Trophoblast cell (in vitro differentiated cells and primary cell): ENCODE results near the gene IL22RA1.

Source experiments
- DNase-seq, 2 donors: peaks; one replicate each; pipeline ENCODE4 v3.0.0-alpha.2; 2016
- H2AFZ ChIP-seq: 2 replicates; pipeline ENCODE4 v1.6.1; 2013; ENCODE audit warnings: low read length, moderate library complexity, mild to moderate bottlenecking; ENCODE audit not compliant: insufficient read depth, poor library complexity
- H2AK5ac ChIP-seq: 2 replicates; pipeline ENCODE4 v1.6.1; 2013; ENCODE audit warnings: mild to moderate bottlenecking, low read length
- H2BK120ac ChIP-seq: 2 replicates; pipeline ENCODE4 v1.6.1; 2013; ENCODE audit warnings: low read length, mild to moderate bottlenecking, moderate library complexity; ENCODE audit not compliant: insufficient read depth, poor library complexity
- H2BK12ac ChIP-seq: 2 replicates; pipeline ENCODE4 v1.6.1; 2013; ENCODE audit warnings: mild to moderate bottlenecking, low read length, moderate library complexity
- H2BK5ac ChIP-seq: 2 replicates; pipeline ENCODE4 v1.6.1; 2013; ENCODE audit warnings: low read length, low read depth, moderate library complexity, mild to moderate bottlenecking; ENCODE audit not compliant: poor library complexity
- H3K14ac ChIP-seq: 2 replicates; pipeline ENCODE4 v1.6.1; 2013; ENCODE audit warnings: mild to moderate bottlenecking, low read length
- H3K18ac ChIP-seq: 2 replicates; pipeline ENCODE4 v1.6.1; 2013; ENCODE audit warnings: mild to moderate bottlenecking, low read length
- H3K23ac ChIP-seq: 2 replicates; pipeline ENCODE4 v1.6.1; 2013; ENCODE audit warnings: low read length
- H3K27ac ChIP-seq: 2 replicates; pipeline ENCODE4 v1.5.1; 2013; ENCODE audit warnings: low read depth, mild to moderate bottlenecking, inconsistent platforms, low read length, moderate library complexity
- H3K27me3 ChIP-seq: 2 replicates; pipeline ENCODE4 v1.6.1; 2013; ENCODE audit warnings: inconsistent platforms, mild to moderate bottlenecking, low read length, moderate library complexity; ENCODE audit not compliant: insufficient read depth
- H3K36me3 ChIP-seq, 2 experiments: 1 replicate in 1 of 2; 2 replicates in 1 of 2; pipeline ENCODE4 v1.6.1; 2013; ENCODE audit warnings: low read length in 2 of 2, mild to moderate bottlenecking in 2 of 2, moderate library complexity in 1 of 2; ENCODE audit not compliant: insufficient read depth in 2 of 2, control insufficient read depth in 1 of 2
- H3K4ac ChIP-seq: 2 replicates; pipeline ENCODE4 v1.6.1; 2013; ENCODE audit warnings: low read depth, mild to moderate bottlenecking, low read length, moderate library complexity
- H3K4me1 ChIP-seq, 2 experiments: 1 replicate in 1 of 2; 2 replicates in 1 of 2; pipeline ENCODE4 v1.6.1; 2013; ENCODE audit warnings: low read length in 2 of 2, mild to moderate bottlenecking in 2 of 2, moderate library complexity in 1 of 2; ENCODE audit not compliant: insufficient read depth in 2 of 2, control insufficient read depth in 1 of 2
- H3K4me2 ChIP-seq: 2 replicates; pipeline ENCODE4 v1.6.1; 2013; ENCODE audit warnings: inconsistent platforms, mild to moderate bottlenecking, low read length, moderate library complexity
- H3K4me3 ChIP-seq: 2 replicates; pipeline ENCODE4 v1.5.1; 2013; ENCODE audit warnings: mild to moderate bottlenecking, low read depth, low read length, inconsistent platforms
- H3K79me1 ChIP-seq: one replicate; pipeline ENCODE4 v1.6.1; 2013; ENCODE audit warnings: low read length
- H3K79me2 ChIP-seq: 2 replicates; pipeline ENCODE4 v1.6.1; 2013; ENCODE audit warnings: low read length, mild to moderate bottlenecking; ENCODE audit not compliant: control insufficient read depth, insufficient read depth, poor library complexity
- H3K9ac ChIP-seq: 2 replicates; pipeline ENCODE4 v1.6.1; 2013; ENCODE audit warnings: mild to moderate bottlenecking, low read length
- H3K9me3 ChIP-seq: 2 replicates; pipeline ENCODE4 v1.6.1; 2013; ENCODE audit warnings: low read depth, mild to moderate bottlenecking, control low read depth, inconsistent platforms, low read length; ENCODE audit not compliant: insufficient read depth
- H4K12ac ChIP-seq: 2 replicates; pipeline ENCODE4 v1.6.1; 2013; ENCODE audit warnings: low read depth, mild to moderate bottlenecking, low read length, moderate library complexity
- H4K8ac ChIP-seq: 2 replicates; pipeline ENCODE4 v1.6.1; 2013; ENCODE audit warnings: low read depth, mild to moderate bottlenecking, low read length, moderate library complexity
- H4K91ac ChIP-seq: one replicate; pipeline ENCODE4 v1.6.1; 2013; ENCODE audit warnings: low read depth, mild to moderate bottlenecking, low read length, moderate library complexity
- WGBS: extraction: QIAGEN DNeasy Blood & Tissue Kit; methylation state at CpG from one replicate; pipeline ENCODE4 v1.1.7; 2013; ENCODE audit warnings: missing lambda C conversion rate; ENCODE audit not compliant: insufficient read length, insufficient coverage; ENCODE audit errors: extremely low coverage; 5-methylcytosine and 5-hydroxymethylcytosine counted together

IL22RA1 gene

DNA sequence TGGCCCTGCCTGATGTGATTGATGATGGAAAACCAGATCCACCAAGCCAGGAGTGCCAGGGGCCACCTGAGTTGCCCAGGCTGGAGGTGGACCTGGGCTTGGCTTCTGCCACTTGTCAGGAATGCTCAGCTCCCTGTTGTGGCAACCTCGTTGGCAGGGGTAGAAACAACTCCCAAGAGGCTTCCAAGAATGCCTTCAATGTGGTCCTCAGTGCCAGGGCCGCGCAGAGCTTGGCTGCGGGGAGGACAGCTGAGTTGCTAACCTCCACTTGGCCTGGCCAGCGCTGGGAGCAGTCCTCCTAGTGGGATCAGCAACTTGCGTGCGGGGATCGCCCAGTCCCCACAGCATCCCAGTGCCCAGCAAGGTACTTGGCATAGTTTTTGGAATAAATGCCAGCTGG lies 40.0 kb downstream of the IL22RA1 start:
- no CpG with 5 or more reads among the region's 8 CpGs for WGBS
- H3K23ac ChIP-seq, result no peak overlapping the region
- no peak overlapping the region for H4K12ac ChIP-seq
- no peak overlapping the region for H4K8ac ChIP-seq
- no peak overlapping the region for H2AK5ac ChIP-seq
- H3K27me3 ChIP-seq, result no peaks in the 10 kb centered on the region
- no peaks in the 10 kb centered on the region for H3K79me1 ChIP-seq
- no peaks in the 10 kb centered on the region for H3K36me3 ChIP-seq
- H2BK12ac ChIP-seq, result no peak overlapping the region
- no peaks in the 10 kb centered on the region for H3K9me3 ChIP-seq
- H3K18ac ChIP-seq, result no peak overlapping the region
- H3K4me1 ChIP-seq, result peaks cover 3 to 5% of the 10 kb centered on the region in 2 experiments
- no peak overlapping the region for H3K4ac ChIP-seq
- H3K9ac ChIP-seq, result no peak overlapping the region
- H2BK120ac ChIP-seq, result no peak overlapping the region
- no peak overlapping the region for H3K4me3 ChIP-seq
- H4K91ac ChIP-seq, result no peak overlapping the region
- H2AFZ ChIP-seq, result no peak overlapping the region
- no peak overlapping the region for H3K27ac ChIP-seq
- no peak overlapping the region for H3K14ac ChIP-seq
- H3K4me2 ChIP-seq, result no peak overlapping the region
- no peak for DNase-seq
- no peak overlapping the region for H2BK5ac ChIP-seq
- H3K79me2 ChIP-seq, result no peaks in the 10 kb centered on the region

DNA sequence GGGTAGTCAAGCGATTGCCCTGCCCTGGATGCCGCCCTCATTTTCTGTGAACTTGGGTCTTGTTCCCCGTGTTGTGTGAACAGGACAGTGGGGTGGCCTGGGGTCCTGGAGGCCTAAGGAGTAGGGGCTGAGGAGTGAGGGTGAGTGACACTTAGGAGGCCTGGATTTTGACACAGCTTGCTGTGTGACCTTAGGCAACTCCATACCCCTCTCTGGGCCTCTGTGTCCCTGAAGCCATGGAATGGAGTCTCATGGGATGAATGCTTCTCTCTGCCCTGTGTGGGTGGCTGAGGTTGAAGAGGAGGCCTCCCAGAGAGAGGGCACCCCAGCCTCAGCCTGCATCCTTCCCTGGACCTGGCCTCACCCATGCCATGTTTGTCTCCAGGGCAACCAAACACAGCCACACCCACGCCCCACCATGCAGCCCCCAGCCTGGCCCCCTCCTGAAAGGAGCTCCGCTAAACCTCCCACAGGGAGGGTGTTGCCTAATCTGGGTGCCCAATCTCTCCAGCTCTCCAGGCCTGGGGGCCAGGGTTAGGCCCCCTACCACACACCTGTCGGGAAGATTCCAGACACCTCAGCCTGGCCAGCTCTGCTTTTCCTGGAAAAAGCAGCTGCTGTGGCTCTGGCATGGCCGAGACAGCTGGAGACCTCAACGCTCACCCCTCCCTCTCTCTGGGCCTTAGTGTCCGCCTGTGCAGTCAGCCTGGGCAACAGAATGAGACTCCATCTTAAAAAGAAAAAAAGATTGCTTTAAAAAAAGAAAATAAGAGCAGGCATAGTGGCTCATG lies 40.9 kb downstream of the IL22RA1 start:
- H3K4me1 ChIP-seq, result no peaks in the 10 kb centered on the region
- H2BK5ac ChIP-seq, result no peak overlapping the region
- H3K23ac ChIP-seq, result no peak overlapping the region
- no peak overlapping the region for H4K91ac ChIP-seq
- H2AK5ac ChIP-seq, result no peak overlapping the region
- H4K12ac ChIP-seq, result no peak overlapping the region
- no peak overlapping the region for H3K27ac ChIP-seq
- H3K79me1 ChIP-seq, result no peaks in the 10 kb centered on the region
- H3K4me3 ChIP-seq, result no peak overlapping the region
- no peak overlapping the region for H3K9ac ChIP-seq
- H3K79me2 ChIP-seq, result no peaks in the 10 kb centered on the region
- H3K14ac ChIP-seq, result no peak overlapping the region
- peaks cover 2% of the 10 kb centered on the region for H3K9me3 ChIP-seq
- no peak overlapping the region for H2BK12ac ChIP-seq
- no peak overlapping the region for H4K8ac ChIP-seq
- no peak overlapping the region for H3K4ac ChIP-seq
- H2BK120ac ChIP-seq, result no peak overlapping the region
- no peaks in the 10 kb centered on the region for H3K36me3 ChIP-seq
- H3K4me2 ChIP-seq, result no peak overlapping the region
- no peak overlapping the region for H3K18ac ChIP-seq
- no peak overlapping the region for H2AFZ ChIP-seq
- H3K27me3 ChIP-seq, result no peaks in the 10 kb centered on the region
- no CpG with 5 or more reads among the region's 9 CpGs for WGBS
- DNase-seq, result no peak

DNA sequence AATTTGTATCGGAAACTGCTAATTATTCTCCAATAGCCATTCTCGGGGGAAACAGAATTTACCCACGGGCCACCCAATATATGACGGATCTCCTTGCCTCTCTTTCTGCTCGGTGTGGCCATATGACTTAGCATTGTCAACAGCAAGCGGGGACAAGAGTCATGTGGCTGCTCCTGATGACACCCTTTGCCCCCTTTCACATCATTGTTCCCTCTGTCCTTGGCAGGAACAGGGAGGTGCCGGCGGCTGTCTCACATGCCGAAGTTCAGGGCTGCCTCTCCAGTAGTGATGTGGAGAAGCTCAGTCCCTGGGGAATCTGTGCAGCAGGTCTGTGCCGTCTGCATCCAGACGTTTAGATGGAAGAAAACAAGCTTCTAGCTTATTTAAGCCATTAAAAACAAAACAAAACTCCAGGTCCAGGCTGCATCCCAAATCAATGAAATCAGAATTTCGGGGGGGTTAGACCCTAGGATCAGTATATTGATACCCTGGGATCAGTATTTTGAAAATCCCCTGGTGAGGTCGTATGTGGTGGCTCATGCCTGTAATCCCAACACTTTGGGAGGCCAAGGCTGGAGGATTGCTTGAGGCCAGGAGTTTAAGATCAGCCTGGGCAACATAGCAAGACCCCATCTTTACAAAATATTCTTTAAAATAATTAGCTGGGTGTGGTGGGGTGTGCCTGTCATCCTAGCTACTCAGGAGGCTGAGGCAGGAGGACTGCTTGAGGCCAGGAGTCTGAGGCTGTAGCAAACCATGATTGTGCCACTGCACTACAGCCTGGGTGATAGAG lies 41.8 kb downstream of the IL22RA1 start:
- Histone ChIP-seq H3K23ac (no peak overlapping the region), H3K9me3 (peaks cover 2% of the 10 kb centered on the region), H3K4me2 (no peak overlapping the region), H2BK120ac (no peak overlapping the region), H3K79me2 (no peaks in the 10 kb centered on the region), H3K36me3 (no peaks in the 10 kb centered on the region), H2AFZ (no peak overlapping the region), H3K4me1 (no peaks in the 10 kb centered on the region), H2BK12ac (no peak overlapping the region), H3K27me3 (no peaks in the 10 kb centered on the region), H4K91ac (no peak overlapping the region), H2AK5ac (no peak overlapping the region), H3K4ac (no peak overlapping the region), H2BK5ac (no peak overlapping the region), H3K79me1 (no peaks in the 10 kb centered on the region), H3K9ac (no peak overlapping the region), H4K8ac (no peak overlapping the region), H3K4me3 (no peak overlapping the region), H3K27ac (no peak overlapping the region), H3K18ac (no peak overlapping the region), H4K12ac (no peak overlapping the region), H3K14ac (no peak overlapping the region)
- WGBS, result no CpG with 5 or more reads among the region's 13 CpGs
- DNase-seq, result no peak

DNA sequence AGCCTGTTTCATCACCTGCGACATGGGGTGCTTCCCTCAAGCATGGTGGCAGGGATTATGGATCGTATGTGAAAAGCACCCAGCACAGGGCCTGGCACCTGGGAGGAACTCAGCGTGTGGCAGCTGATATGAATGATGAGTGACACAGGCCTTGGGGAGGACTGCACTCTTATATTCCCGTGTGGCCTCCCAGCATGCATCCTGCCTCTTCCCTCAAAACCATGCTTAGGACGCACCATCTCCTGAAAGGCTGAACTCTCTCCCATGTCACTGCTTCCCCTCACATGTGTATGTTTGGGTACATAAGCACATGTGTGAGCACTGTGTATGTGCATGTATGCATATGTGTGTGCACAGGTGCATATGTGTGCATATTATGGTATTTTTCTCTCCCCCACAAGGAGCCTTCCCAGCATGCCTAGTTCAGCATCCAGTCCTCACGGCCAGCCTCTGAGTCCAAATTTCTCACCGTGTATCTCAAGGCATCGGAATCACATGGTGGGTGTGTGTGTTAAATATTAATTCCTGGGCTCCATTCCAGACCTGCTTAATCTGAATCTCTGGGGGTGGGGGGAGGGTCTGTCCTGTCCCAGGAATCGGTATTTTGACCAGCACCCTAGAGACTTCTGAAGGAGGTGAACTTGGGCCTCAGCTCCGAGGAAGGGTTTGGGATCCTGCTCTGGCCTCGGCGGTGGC lies 43.8 kb downstream of the IL22RA1 start:
- no peak overlapping the region for H2AFZ ChIP-seq
- peaks cover 2% of the 10 kb centered on the region for H3K9me3 ChIP-seq
- H4K91ac ChIP-seq, result no peak overlapping the region
- H2AK5ac ChIP-seq, result no peak overlapping the region
- H3K4me2 ChIP-seq, result no peak overlapping the region
- no peak overlapping the region for H2BK12ac ChIP-seq
- no peak overlapping the region for H2BK120ac ChIP-seq
- H3K36me3 ChIP-seq, result no peaks in the 10 kb centered on the region
- WGBS, result no CpG with 5 or more reads among the region's 12 CpGs
- H4K12ac ChIP-seq, result no peak overlapping the region
- no peak overlapping the region for H3K4me3 ChIP-seq
- no peaks in the 10 kb centered on the region for H3K79me1 ChIP-seq
- H3K79me2 ChIP-seq, result no peaks in the 10 kb centered on the region
- H3K27ac ChIP-seq, result no peak overlapping the region
- no peak for DNase-seq
- H3K9ac ChIP-seq, result peak overlapping the region; percentile 9
- H3K14ac ChIP-seq, result no peak overlapping the region
- H3K27me3 ChIP-seq, result no peaks in the 10 kb centered on the region
- no peak overlapping the region for H3K23ac ChIP-seq
- H2BK5ac ChIP-seq, result no peak overlapping the region
- H4K8ac ChIP-seq, result no peak overlapping the region
- no peak overlapping the region for H3K4ac ChIP-seq
- H3K4me1 ChIP-seq, result no peaks in the 10 kb centered on the region
- no peak overlapping the region for H3K18ac ChIP-seq
